OCI-LY7 (cell line): ENCODE measurements around the gene OR1I1. TPM values are rescaled to one million over a fixed set of nuclear protein-coding genes. Genes with fewer than 3 reads are reported as not detected.

ENCODE experiments used
- BruUV-seq: library from RNA; stranded (reverse); fragments of 400-500 nt; replicated peaks from 2 replicates; lab custom pipeline; 2021; lab: Mats Ljungman, UMichigan
- CTCF ChIA-PET: fragments of 300-600 bp; sonication (Branson Sonifier 250); formaldehyde crosslinking; loops from one replicate; lab custom pipeline; 2022; ENCODE audit warnings: antibody characterized with exemption; ENCODE audit not compliant: unreplicated experiment; lab: Charles Lee
- POLR2A ChIA-PET: fragments of 300-600 bp; sonication (Branson Sonifier 250); formaldehyde crosslinking; loops from one replicate; lab custom pipeline; 2022; ENCODE audit warnings: antibody characterized with exemption; lab: Charles Lee
- DNase-seq: peaks from one replicate; pipeline ENCODE4 v3.0.0-alpha.2; 2015; ENCODE audit warnings: low spot score
- H2AFZ ChIP-seq: fragments of 200-600 bp; sonication (generic), shearing (Covaris generic); 2 replicates; pipeline ENCODE4 v1.6.1; 2014; ENCODE audit warnings: mild to moderate bottlenecking, antibody characterized with exemption, low read length, moderate library complexity
- H3K27ac ChIP-seq: fragments of 200-600 bp; sonication (generic); 2 replicates; pipeline ENCODE4 v1.5.1; 2014; ENCODE audit warnings: mixed run types, low read depth, mild to moderate bottlenecking, moderate library complexity, low read length, inconsistent platforms; ENCODE audit not compliant: poor library complexity, severe bottlenecking
- H3K36me3 ChIP-seq: fragments of 200-600 bp; sonication (generic); 2 replicates; pipeline ENCODE4 v1.6.1; 2014; ENCODE audit warnings: mild to moderate bottlenecking, antibody characterized with exemption, low read length, moderate library complexity, mixed read lengths; ENCODE audit not compliant: insufficient read depth
- H3K4me1 ChIP-seq: fragments of 200-600 bp; sonication (generic); 2 replicates; pipeline ENCODE4 v1.5.1; 2014; ENCODE audit warnings: mild to moderate bottlenecking, low read length; ENCODE audit not compliant: insufficient read depth, poor library complexity, severe bottlenecking
- H3K4me2 ChIP-seq: fragments of 200-600 bp; sonication (generic); 2 replicates; pipeline ENCODE4 v1.6.1; 2014; ENCODE audit warnings: mild to moderate bottlenecking, low read length
- H3K4me3 ChIP-seq: fragments of 200-600 bp; sonication (generic); 2 replicates; pipeline ENCODE4 v1.5.1; 2014; ENCODE audit warnings: mild to moderate bottlenecking, low read depth, low read length; ENCODE audit not compliant: poor library complexity, severe bottlenecking
- H3K79me2 ChIP-seq: fragments of 200-600 bp; sonication (generic); 2 replicates; pipeline ENCODE4 v1.6.1; 2016; ENCODE audit warnings: low read depth, mild to moderate bottlenecking, low read length, moderate library complexity, mixed read lengths; ENCODE audit not compliant: insufficient read depth
- H3K9me2 ChIP-seq: fragments of 200-600 bp; sonication (generic); 2 replicates; pipeline ENCODE4 v1.6.1; 2016; ENCODE audit warnings: mild to moderate bottlenecking, low read length, mixed read lengths; ENCODE audit not compliant: insufficient read depth
- H3K9me3 ChIP-seq: fragments of 200-600 bp; sonication (generic); 2 replicates; pipeline ENCODE4 v1.6.1; 2014; ENCODE audit warnings: mild to moderate bottlenecking, mixed run types, low read length, mixed read lengths
- H4K20me1 ChIP-seq: fragments of 200-600 bp; sonication (generic); 2 replicates; pipeline ENCODE4 v1.6.1; 2014; ENCODE audit warnings: mild to moderate bottlenecking, antibody characterized with exemption, low read length, moderate library complexity, mixed read lengths; ENCODE audit not compliant: insufficient read depth
- EZH2phosphoT487 ChIP-seq: fragments of 200-600 bp; sonication (generic); IDR thresholded peaks from 2 replicates; pipeline ENCODE4 v1.6.1; 2018; ENCODE audit warnings: low read depth, borderline replicate concordance, mild to moderate bottlenecking, mixed run types, antibody characterized with exemption, low read length, moderate library complexity, mixed read lengths
- intact Hi-C: fragments of 100-400 bp; cut with micrococcal nuclease; formaldehyde crosslinking; loops from one replicate; pipeline ENCODE4 v1.10.0; 2022; ENCODE audit not compliant: unreplicated experiment
- total RNA-seq, 2 experiments: library from RNA; depleted of rRNA in 1 of 2; stranded (reverse); fragments of >200 nt in 1 of 2; shearing (Covaris generic) in 1 of 2; gene quantifications; 2 replicates each; pipeline ENCODE4 v1.2.3, GENCODE V29; 2014 to 2022
- TF ChIP-seq, protein P1 (sequence below): fragments of 200-600 bp; sonication (generic); conservative IDR thresholded peaks from 2 replicates; pipeline ENCODE4 v1.5.1; 2014; ENCODE audit warnings: mild to moderate bottlenecking, antibody characterized with exemption, low read length, moderate library complexity, mixed read lengths

Gene OR1I1
- total RNA-seq, 2 experiments from 2014 or later, result not detected

DNA sequence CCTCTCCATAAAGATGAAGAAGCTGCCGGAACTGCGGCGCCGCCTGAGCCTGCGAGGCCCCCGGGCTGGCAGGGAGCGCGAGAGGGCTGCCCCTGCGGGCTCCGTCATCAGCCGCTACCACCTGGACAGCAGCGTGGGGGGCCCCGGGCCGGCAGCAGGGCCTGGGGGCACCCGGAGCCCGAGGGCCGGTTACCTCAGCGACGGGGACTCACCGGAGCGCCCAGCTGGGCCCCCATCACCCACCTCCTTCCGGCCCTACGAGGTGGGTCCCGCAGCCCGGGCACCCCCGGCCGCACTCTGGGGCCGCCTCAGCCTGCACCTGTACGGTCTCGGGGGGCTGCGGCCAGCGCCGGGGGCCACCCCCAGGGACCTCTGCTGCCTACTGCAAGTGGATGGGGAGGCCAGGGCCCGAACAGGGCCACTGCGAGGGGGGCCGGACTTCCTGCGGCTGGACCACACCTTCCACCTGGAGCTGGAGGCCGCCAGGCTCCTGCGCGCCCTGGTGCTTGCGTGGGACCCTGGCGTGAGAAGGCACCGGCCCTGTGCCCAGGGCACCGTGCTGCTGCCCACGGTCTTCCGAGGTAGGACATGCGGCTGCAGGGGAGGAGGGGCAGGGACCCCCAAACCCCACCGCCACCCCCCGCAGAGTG is 27.9 kb downstream of the OR1I1 start:
- Histone ChIP-seq H4K20me1 (no peaks in the 10 kb centered on the region), H3K4me2 (no peak overlapping the region), H3K36me3 (peaks cover 4% of the 10 kb centered on the region; the same call in 1 of the 2 replicates), H3K9me3 (no peaks in the 10 kb centered on the region), H3K4me1 (no peaks in the 10 kb centered on the region), H3K9me2 (no peaks in the 10 kb centered on the region), H2AFZ (no peak overlapping the region), H3K79me2 (no peaks in the 10 kb centered on the region), H3K27ac (no peak overlapping the region), H3K4me3 (no peak overlapping the region)
- intact Hi-C loops, result no loop called here
- CTCF ChIA-PET, result no interaction called here
- POLR2A ChIA-PET, result no interaction called here
- no peak for DNase-seq
- no TSS peak for BruUV-seq
- TF ChIP-seq, protein P1, sequence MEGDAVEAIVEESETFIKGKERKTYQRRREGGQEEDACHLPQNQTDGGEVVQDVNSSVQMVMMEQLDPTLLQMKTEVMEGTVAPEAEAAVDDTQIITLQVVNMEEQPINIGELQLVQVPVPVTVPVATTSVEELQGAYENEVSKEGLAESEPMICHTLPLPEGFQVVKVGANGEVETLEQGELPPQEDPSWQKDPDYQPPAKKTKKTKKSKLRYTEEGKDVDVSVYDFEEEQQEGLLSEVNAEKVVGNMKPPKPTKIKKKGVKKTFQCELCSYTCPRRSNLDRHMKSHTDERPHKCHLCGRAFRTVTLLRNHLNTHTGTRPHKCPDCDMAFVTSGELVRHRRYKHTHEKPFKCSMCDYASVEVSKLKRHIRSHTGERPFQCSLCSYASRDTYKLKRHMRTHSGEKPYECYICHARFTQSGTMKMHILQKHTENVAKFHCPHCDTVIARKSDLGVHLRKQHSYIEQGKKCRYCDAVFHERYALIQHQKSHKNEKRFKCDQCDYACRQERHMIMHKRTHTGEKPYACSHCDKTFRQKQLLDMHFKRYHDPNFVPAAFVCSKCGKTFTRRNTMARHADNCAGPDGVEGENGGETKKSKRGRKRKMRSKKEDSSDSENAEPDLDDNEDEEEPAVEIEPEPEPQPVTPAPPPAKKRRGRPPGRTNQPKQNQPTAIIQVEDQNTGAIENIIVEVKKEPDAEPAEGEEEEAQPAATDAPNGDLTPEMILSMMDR, result no peak
- no peak for TF ChIP-seq EZH2phosphoT487

DNA sequence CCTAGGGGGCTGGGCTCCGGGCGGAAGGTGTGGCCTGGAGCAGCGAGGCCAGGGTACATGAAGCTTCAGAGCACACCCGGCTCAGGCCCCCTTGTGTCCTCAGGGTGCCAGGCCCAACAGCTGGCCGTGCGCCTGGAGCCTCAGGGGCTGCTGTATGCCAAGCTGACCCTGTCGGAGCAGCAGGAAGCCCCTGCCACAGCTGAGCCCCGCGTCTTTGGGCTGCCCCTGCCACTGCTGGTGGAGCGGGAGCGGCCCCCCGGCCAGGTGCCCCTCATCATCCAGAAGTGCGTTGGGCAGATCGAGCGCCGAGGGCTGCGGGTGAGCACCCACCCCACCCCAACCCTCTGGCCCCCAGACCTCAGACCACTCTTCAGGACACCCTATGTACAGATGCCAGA is 28.4 kb downstream of the OR1I1 start:
- POLR2A ChIA-PET, result no interaction called here

DNA sequence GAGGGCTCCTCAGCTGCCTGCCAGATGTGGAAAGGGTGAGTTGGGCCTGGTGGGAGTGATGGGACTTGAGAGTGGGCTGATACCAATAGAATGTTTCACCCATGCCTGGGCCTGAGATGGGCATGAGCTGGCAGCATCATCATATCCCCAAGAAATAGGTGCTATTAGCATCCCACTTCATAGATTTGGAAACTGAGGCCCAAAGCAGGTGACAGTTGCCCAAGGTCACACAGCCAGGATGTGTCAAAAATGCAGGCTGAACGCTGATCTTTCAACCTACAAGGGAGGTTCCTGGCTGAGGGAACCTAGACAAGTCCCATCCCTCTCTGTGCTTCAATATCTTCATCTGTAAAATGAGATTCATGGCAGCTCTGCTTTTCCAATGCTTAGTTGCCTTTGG is 29.7 kb downstream of the OR1I1 start:
- peaks cover 21% of the 10 kb centered on the region; the same call in 1 of the 2 replicates for H3K36me3 ChIP-seq
- CTCF ChIA-PET, result no interaction called here
- DNase-seq, result no peak

More for the DNA sequence above, 28.4 kb downstream of the OR1I1 start:
- intact Hi-C loops, result no loop called here
- Histone ChIP-seq H3K4me2 (no peak overlapping the region), H3K9me2 (no peaks in the 10 kb centered on the region), H3K27ac (no peak overlapping the region), H3K79me2 (no peaks in the 10 kb centered on the region), H3K9me3 (no peaks in the 10 kb centered on the region), H3K36me3 (peaks cover 9% of the 10 kb centered on the region; the same call in 1 of the 2 replicates), H3K4me3 (no peak overlapping the region), H3K4me1 (no peaks in the 10 kb centered on the region), H4K20me1 (no peaks in the 10 kb centered on the region), H2AFZ (no peak overlapping the region)
- BruUV-seq, result no TSS peak
- CTCF ChIA-PET, result no interaction called here
- no peak for DNase-seq
- TF ChIP-seq, protein P1, result no peak
- TF ChIP-seq EZH2phosphoT487, result no peak

More for the DNA sequence above, 29.7 kb downstream of the OR1I1 start:
- no peak overlapping the region for H3K27ac ChIP-seq
- no peak overlapping the region for H2AFZ ChIP-seq
- H3K9me2 ChIP-seq, result no peaks in the 10 kb centered on the region
- no peaks in the 10 kb centered on the region for H4K20me1 ChIP-seq
- H3K9me3 ChIP-seq, result no peaks in the 10 kb centered on the region
- TF ChIP-seq, protein P1, result no peak
- no peak for TF ChIP-seq EZH2phosphoT487
- H3K79me2 ChIP-seq, result no peaks in the 10 kb centered on the region
- no peak overlapping the region for H3K4me3 ChIP-seq
- intact Hi-C loops, result no loop called here
- POLR2A ChIA-PET, result no interaction called here
- no peaks in the 10 kb centered on the region for H3K4me1 ChIP-seq
- H3K4me2 ChIP-seq, result no peak overlapping the region
- BruUV-seq, result no TSS peak
